ENCODE results near the gene CCP110. TPM values are rescaled to one million over a fixed set of nuclear protein-coding genes. Genes with fewer than 3 reads are reported as not detected.

CCP110 gene
- total and polyA plus RNA-seq, 2 of the 13 experiments (the other 11 are each of a cell fraction or from before 2014, with no cell fraction given), result 10.0 to 11.1 TPM

GRCh38 chr16:19515757-19516156 lies 8.0 kb upstream of the CCP110 start:
- Histone ChIP-seq H3K79me2 (ENCODE audit: insufficient read depth, low read length) (peaks cover 9% of the 10 kb centered on the region), H3K4me2 (ENCODE audit: low read depth, low read length) (no peak overlapping the region), H3K9me3 (ENCODE audit: low read length) (no peaks in the 10 kb centered on the region), H3K27ac (ENCODE audit: extremely low read length, insufficient read depth, low read length) (no peak overlapping the region), H3K27me3 (ENCODE audit: control insufficient read depth in 1 of 2, insufficient read depth in 2 of 2, low read length in 2 of 2) (no peaks in the 10 kb centered on the region), H3K9ac (ENCODE audit: insufficient read depth, low read depth, low read length) (no peak overlapping the region), H3K4me3 (replicated peaks in 1 of 3; ENCODE audit: insufficient read depth in 1 of 3, low read depth in 2 of 3, low read length in 3 of 3) (no peak overlapping the region), H3K36me3 (replicated peaks in 1 of 2; ENCODE audit: control insufficient read depth in 1 of 2, insufficient read depth in 2 of 2, low read length in 2 of 2) (peaks cover 6 to 31% of the 10 kb centered on the region in 2 experiments), H4K20me1 (ENCODE audit: insufficient read depth, low read length) (no peaks in the 10 kb centered on the region), H2AFZ (ENCODE audit: low read length) (no peak overlapping the region), H3K4me1 (ENCODE audit: insufficient read depth, low read length) (peaks cover 47% of the 10 kb centered on the region)
- ChIA-PET CTCF (ENCODE audit: low intra/inter-chr PET ratio, low total read pairs) (no interaction called here), POLR2A (no interaction called here)
- no peak for FAIRE-seq
- DNase-seq (ENCODE audit: low spot score), result no peak
- WGBS (ENCODE audit: low lambda C conversion rate), result 90% methylated on average over 2 of the region's 2 CpGs
- in situ Hi-C loops (cut with HindIII; ENCODE audit: extremely low pct_ligation_motif_present, low pct_unique_long_range_greater_than_20kb) (no loop called here), intact Hi-C loops (cut with micrococcal nuclease; ENCODE audit: unreplicated experiment) (no loop called here)
- no TSS peak for BruUV-seq (replicated peaks)
- ATAC-seq, result no peak
- no peak for TF ChIP-seq MAZ (IDR thresholded peaks at IDR 0.05; ENCODE audit: borderline replicate concordance, low read depth, low read length)
- no peak for TF ChIP-seq MAZ (CRISPR knock-in tag; IDR thresholded peaks at IDR 0.05; ENCODE audit: low read depth)
- TF ChIP-seq NR0B2 (CRISPR knock-in tag; IDR thresholded peaks at IDR 0.05), result no peak
- no peak for TF ChIP-seq TRIM22 (IDR thresholded peaks at IDR 0.05)
- TF ChIP-seq HNRNPL (IDR thresholded peaks at IDR 0.05; ENCODE audit: low read depth, low read length), result no peak
- no peak for TF ChIP-seq MXD4 (CRISPR knock-in tag; IDR thresholded peaks at IDR 0.05)
- TF ChIP-seq HIVEP1 (CRISPR knock-in tag; IDR thresholded peaks at IDR 0.05), result no peak
- TF ChIP-seq RFX3 (CRISPR knock-in tag; IDR thresholded peaks at IDR 0.05), result no peak
- TF ChIP-seq ZNF747 (CRISPR knock-in tag; IDR thresholded peaks at IDR 0.05; ENCODE audit: borderline replicate concordance), result no peak
- no peak for TF ChIP-seq NFYB (CRISPR knock-in tag; IDR thresholded peaks at IDR 0.05)
- TF ChIP-seq BRD4 (CRISPR knock-in tag; IDR thresholded peaks at IDR 0.05), result no peak
- TF ChIP-seq ZKSCAN1 (IDR thresholded peaks at IDR 0.05; ENCODE audit: low read length), result no peak
- TF ChIP-seq TRIM24 (CRISPR knock-in tag; IDR thresholded peaks at IDR 0.05), result no peak
- TF ChIP-seq ZBTB20 (CRISPR knock-in tag; IDR thresholded peaks at IDR 0.05; ENCODE audit: borderline replicate concordance, low read depth), result no peak
- no peak for TF ChIP-seq CREB3 (CRISPR knock-in tag; IDR thresholded peaks at IDR 0.05)
- no peak for TF ChIP-seq ZSCAN29 (CRISPR knock-in tag; conservative IDR thresholded peaks at IDR 0.05)
- no peak for TF ChIP-seq ZNF564 (CRISPR knock-in tag; IDR thresholded peaks at IDR 0.05)
- TF ChIP-seq SRSF1 (optimal IDR thresholded peaks at IDR 0.05; ENCODE audit: low read depth, low read length), result no peak
- no peak for TF ChIP-seq HDAC1 (CRISPR knock-in tag; IDR thresholded peaks at IDR 0.05)
